Neural progenitor cell (in vitro differentiated cells): ENCODE data around the gene SHQ1.

Source experiments
- EZH2 ChIP-seq: fragments of 200-600 bp; sonication (generic); IDR thresholded peaks from 2 replicates; pipeline ENCODE4 v1.6.1; 2017; ENCODE audit warnings: antibody characterized with exemption, mild to moderate bottlenecking, moderate library complexity
- TF ChIP-seq, protein P1 (sequence below): fragments of 200-600 bp; sonication (generic); IDR thresholded peaks from 2 replicates; pipeline ENCODE4 v1.5.1; 2017; ENCODE audit warnings: antibody characterized with exemption, mild to moderate bottlenecking

DNA sequence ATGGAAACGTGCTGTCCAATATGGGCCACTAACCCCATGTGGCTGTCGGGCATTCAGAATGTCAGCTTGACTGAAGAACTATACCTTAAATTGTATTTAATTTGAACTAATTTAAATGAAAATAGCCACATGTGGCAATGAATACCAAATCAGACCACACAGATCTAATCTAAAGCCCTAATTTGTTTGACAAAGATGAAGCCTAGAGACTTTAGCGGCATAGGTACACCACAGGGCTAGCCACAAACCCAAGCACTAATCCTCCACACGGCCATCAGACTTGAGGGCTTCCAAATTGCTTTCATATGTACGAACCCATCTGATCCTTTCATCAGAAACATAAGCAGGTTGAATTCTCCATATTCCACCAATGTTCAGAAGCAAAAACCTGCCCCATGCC, 81.4 kb downstream of the SHQ1 start:
- TF ChIP-seq, protein P1, sequence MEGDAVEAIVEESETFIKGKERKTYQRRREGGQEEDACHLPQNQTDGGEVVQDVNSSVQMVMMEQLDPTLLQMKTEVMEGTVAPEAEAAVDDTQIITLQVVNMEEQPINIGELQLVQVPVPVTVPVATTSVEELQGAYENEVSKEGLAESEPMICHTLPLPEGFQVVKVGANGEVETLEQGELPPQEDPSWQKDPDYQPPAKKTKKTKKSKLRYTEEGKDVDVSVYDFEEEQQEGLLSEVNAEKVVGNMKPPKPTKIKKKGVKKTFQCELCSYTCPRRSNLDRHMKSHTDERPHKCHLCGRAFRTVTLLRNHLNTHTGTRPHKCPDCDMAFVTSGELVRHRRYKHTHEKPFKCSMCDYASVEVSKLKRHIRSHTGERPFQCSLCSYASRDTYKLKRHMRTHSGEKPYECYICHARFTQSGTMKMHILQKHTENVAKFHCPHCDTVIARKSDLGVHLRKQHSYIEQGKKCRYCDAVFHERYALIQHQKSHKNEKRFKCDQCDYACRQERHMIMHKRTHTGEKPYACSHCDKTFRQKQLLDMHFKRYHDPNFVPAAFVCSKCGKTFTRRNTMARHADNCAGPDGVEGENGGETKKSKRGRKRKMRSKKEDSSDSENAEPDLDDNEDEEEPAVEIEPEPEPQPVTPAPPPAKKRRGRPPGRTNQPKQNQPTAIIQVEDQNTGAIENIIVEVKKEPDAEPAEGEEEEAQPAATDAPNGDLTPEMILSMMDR, result no peak
- no peak for TF ChIP-seq EZH2
